DOHH2 (cell line): ENCODE results near the gene SLC26A6.

Experiments
- EZH2phosphoT487 ChIP-seq: fragments of 200-600 bp; sonication (generic); IDR thresholded peaks from 2 replicates; pipeline ENCODE4 v1.6.1; 2017; ENCODE audit warnings: borderline replicate concordance, mild to moderate bottlenecking, antibody characterized with exemption, low read length, moderate library complexity, mixed read lengths
- TF ChIP-seq, protein P1 (sequence below): fragments of 200-600 bp; sonication (generic); IDR thresholded peaks from one replicate; pipeline ENCODE4 v1.5.1; 2014; ENCODE audit warnings: antibody characterized with exemption, mild to moderate bottlenecking, low read depth, low read length; ENCODE audit not compliant: poor library complexity, severe bottlenecking

DNA sequence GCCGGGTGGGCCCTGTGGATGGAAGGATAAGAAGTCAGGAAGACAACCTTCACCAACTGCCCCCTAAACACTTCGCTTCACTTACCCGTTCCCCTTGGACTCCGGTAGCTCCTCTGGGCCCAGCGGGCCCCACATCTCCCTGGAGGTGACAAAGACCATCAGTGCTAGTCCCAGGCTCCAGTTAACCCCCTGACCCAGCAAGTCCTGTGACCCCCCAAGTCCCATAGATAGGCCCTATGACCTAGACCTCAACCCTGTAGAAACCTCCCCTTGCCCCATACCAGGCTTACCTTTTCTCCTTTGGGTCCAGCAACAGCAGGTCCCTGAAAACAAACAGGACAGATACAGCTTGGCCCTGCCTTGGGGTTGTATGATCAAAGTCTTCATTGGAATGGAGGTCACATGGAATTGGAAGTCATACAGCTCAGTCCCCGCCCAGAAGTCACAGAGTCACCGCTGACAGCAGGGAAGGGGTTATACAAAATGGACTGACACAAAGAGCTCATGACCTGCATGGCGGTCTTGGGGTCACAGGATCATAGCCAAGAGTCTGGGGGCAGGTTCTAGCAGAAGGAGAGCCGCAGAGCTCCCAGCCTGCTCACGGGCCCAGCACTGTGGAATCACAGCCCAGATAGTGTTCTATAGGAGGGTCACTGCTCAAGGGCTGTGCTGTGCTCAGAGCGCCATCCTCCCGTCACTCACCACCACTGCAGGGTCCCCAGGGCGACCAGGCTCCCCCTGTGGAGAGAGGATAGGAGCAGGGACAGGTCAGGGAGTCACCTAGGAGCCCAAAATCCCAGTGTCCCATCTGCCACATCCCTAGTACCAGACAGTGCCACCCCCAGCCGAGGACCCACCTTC is 53.4 kb downstream of the SLC26A6 start:
- TF ChIP-seq, protein P1, sequence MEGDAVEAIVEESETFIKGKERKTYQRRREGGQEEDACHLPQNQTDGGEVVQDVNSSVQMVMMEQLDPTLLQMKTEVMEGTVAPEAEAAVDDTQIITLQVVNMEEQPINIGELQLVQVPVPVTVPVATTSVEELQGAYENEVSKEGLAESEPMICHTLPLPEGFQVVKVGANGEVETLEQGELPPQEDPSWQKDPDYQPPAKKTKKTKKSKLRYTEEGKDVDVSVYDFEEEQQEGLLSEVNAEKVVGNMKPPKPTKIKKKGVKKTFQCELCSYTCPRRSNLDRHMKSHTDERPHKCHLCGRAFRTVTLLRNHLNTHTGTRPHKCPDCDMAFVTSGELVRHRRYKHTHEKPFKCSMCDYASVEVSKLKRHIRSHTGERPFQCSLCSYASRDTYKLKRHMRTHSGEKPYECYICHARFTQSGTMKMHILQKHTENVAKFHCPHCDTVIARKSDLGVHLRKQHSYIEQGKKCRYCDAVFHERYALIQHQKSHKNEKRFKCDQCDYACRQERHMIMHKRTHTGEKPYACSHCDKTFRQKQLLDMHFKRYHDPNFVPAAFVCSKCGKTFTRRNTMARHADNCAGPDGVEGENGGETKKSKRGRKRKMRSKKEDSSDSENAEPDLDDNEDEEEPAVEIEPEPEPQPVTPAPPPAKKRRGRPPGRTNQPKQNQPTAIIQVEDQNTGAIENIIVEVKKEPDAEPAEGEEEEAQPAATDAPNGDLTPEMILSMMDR: no peak
- TF ChIP-seq EZH2phosphoT487: no peak
